Smooth muscle cell of the brain vasculature (primary cell): Measurements from ENCODE around the gene LHFPL3.

ENCODE experiments used
- DNase-seq: peaks from one replicate; pipeline ENCODE4 v3.0.0-alpha.2; 2012; ENCODE audit warnings: low read depth, low spot score

The LHFPL3 gene

GRCh38 chr7:104843198-104843597 is 514.8 kb downstream of the LHFPL3 start:
- DNase-seq: no peak

DNA sequence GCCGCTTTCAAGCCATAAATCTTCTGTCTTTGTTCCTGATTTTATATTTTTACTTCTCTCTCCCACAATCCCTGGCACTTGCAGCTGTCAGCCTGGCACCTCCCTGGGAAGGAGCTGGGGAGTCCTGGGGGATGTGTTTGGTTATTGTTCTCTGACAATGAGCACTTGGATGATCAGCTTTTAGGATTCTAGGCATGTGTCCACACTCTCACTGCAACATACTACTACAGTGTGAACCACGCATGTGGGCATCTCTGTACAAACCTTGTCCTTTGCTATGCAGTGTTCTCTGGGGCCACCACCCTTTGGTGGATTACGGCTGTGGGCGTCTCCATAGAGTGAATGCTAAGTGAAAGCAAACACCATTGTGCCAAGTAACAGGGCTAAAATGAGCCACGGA is 517.2 kb downstream of the LHFPL3 start:
- no peak for DNase-seq

DNA sequence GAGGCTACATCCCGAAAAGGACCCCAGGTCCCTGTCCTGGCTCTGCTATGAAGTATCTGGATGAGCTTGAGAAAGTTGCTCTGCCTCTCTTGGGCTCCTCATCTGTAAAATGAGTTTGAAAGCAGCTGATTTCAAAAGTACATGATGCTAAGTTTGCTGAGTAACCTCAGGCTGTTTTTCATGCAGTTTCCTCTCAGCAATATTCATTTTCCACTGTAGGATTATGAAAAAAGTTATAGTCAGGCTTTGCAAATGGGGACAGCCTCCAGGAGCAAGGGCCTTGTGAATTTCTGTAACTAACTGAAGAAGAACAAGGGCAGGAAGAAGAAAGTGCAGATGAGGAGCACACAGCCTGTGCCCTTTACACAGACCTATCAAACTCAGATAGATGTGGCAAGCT is 518.3 kb downstream of the LHFPL3 start:
- no peak for DNase-seq

GRCh38 chr7:104848138-104848990 is 520.0 kb downstream of the LHFPL3 start:
- DNase-seq: peak; percentile 9

DNA sequence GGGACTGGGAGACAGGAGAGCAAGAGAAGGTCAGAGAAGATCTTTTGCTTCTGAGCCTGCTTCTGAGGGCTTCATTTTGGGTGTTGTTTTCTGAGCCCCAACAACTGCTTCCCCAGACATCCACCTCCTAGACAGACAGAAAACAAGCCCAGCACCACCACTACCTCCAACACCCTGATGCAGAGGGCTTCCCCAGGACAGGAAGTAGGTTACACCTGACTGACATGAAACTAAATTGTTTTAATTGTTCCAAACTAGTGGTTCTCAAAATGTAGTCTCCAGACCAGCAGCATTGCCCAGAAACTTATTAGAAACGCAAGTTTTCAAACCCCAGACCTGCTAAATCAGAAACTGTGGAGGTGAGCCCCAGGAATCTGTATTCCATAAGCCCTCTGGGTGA is 522.0 kb downstream of the LHFPL3 start:
- DNase-seq: no peak

- no peak for DNase-seq
Observed at GRCh38 chr7:104851268-104851667, 522.9 kb downstream of the LHFPL3 start.

- DNase-seq: no peak
Observed at GRCh38 chr7:104852386-104852785, 524.0 kb downstream of the LHFPL3 start.

GRCh38 chr7:104855861-104856260 is 527.5 kb downstream of the LHFPL3 start:
- DNase-seq: no peak

GRCh38 chr7:104857458-104858425 is 529.3 kb downstream of the LHFPL3 start:
- no peak for DNase-seq

DNA sequence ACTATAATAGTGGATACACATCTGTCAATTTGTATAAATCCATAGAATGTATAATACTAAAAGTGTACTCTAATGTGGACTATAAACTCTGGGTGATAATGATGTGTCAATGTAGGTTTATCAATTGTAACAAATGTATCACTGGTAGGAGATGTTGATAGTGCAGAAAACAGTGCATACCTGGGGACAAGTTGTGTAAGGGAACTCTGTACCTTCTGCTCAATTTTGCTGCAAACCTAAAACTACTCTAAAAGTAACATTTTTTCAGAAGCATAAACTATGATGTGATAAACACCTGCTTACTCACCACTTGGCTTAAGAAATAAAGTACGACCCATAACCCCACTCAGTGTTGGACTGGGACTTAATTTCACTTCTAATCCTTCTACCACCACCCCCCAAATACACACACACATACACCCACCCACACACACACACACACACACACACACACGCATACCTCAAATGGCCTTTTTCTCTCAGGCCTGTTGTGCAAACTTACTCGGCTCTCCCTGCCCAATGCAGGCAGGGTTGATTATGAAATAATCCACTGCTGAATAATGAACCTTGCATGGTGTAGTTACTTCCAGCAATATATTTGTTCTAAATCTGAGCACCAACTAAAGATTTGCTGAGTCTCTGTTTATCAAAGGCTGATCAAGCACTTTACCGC is 531.5 kb downstream of the LHFPL3 start:
- DNase-seq: no peak

GRCh38 chr7:104861729-104862390 is 533.5 kb downstream of the LHFPL3 start:
- DNase-seq: no peak

DNA sequence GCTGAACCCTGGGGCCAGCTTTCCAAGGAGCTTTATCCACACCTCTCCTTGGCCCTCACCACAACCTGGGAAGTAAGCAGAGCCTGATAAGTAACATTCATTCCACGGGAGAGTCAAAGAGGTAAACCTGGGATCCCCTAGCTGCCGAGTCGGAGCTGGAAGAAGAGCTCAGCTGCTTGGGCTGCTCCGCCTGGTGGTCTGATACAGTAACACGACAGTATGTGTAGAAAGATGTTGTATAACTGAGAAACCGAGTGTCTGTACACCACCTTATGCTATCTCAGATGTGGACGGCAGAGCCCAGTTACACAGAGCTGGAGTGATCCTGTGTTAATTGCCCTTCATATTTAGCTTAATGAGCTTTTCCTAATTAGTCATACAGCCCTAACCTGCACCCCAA is 534.3 kb downstream of the LHFPL3 start:
- no peak for DNase-seq

DNA sequence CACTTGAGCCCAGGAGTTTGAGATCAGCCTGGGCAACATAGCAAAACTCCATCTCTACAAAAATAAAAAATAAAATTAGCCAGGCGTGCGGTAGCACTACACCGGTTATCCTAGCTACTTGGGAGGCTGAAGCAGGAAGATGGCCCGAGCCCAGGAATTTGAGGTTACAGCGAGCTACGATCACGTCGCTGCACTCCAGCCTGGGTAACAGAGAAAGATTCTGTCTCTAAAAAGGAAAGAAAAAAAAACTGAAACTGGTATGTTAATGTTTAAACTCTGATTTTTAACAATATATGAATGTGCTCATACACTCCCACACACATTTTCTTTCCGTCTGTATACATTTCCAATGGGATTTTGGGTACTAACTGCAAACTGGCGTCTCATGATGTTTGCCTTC is 545.0 kb downstream of the LHFPL3 start:
- no peak for DNase-seq

- DNase-seq: no peak
Observed at GRCh38 chr7:104878577-104878976, 550.2 kb downstream of the LHFPL3 start.

GRCh38 chr7:104883248-104883717 is 554.9 kb downstream of the LHFPL3 start:
- no peak for DNase-seq

- peak; percentile 46 for DNase-seq
Observed at GRCh38 chr7:104883718-104884452, 555.5 kb downstream of the LHFPL3 start.

- no peak for DNase-seq
Observed at GRCh38 chr7:104886651-104887050, 558.2 kb downstream of the LHFPL3 start.

DNA sequence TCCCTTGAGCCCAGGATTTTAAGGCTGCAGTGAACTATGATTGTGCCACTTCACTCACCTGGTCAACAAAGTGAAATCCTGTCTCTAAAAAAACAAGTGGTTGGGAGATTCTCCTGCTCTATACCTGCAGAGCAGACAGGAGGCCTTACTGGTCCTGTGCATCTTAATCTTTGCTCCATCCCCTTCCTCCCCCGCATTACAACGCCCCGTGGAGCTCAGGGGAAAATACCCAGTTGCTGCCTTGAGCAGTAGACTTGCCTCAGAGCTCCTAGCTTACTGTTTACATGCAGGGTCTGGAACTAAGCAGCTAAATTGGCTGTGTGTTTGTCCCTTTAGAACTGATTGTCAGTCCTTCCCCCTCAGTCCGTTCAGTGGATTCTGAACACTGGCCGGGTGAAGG is 561.8 kb downstream of the LHFPL3 start:
- DNase-seq: no peak

- DNase-seq: no peak
Observed at GRCh38 chr7:104891949-104892348, 563.5 kb downstream of the LHFPL3 start.

DNA sequence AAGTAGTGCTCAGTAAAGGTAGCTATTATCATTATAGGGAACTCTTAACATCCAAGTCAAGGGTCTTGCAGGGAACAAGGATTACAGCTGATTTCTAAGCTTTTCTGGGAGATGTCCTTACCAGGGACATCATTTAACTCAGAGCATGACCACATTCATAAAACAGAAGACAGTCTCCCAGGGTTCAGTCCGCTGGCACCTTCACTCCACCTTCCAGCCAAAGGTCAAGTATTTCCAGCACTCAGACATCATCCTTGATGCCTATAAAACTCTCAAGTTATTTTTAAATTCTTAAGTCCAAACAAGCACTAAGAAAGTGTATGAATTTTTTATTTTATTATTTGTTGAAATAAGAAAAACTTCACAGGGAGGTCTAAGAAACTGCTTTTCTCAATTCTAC is 565.9 kb downstream of the LHFPL3 start:
- DNase-seq: no peak
